Fibroblast of skin of abdomen (primary cell): ENCODE results near the gene CRYBB2. TPM values are rescaled to one million over a fixed set of nuclear protein-coding genes. Genes with fewer than 3 reads are reported as not detected.
"Not testable (repeated sequence)": the region's sequence is repeated elsewhere in the genome, so short reads cannot be mapped to it uniquely, and the experiment has no call there.

ENCODE experiments used
- DNase-seq: peaks from one replicate; pipeline ENCODE4 v3.0.0-alpha.2; 2013
- polyA plus RNA-seq, 2 experiments: library from polyadenylated mRNA; unstranded; fragments of 120-200 nt; gene quantifications; one replicate each; pipeline ENCODE4 v1.2.1, GENCODE V29; 2013; ENCODE audit not compliant: insufficient read length in 2 of 2

CRYBB2 gene, protein sequence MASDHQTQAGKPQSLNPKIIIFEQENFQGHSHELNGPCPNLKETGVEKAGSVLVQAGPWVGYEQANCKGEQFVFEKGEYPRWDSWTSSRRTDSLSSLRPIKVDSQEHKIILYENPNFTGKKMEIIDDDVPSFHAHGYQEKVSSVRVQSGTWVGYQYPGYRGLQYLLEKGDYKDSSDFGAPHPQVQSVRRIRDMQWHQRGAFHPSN
- polyA plus RNA-seq (2013, experiment 1 of 2; ENCODE audit: insufficient read length), result not detected
- not detected for polyA plus RNA-seq (2013, experiment 2 of 2; ENCODE audit: insufficient read length)

GRCh38 chr22:25219211-25219689 lies at the start of gene CRYBB2:
Gene CRYBB2 (plus strand): TSS chr22:25219639. CDS start chr22:25221430, 1,791 bp downstream.
- DNase-seq, result no peak

GRCh38 chr22:25170426-25170980 lies 48.9 kb upstream of the CRYBB2 start:
- no peak for DNase-seq

- DNase-seq, result no peak
These were observed 47.3 kb upstream of the CRYBB2 start for GRCh38 chr22:25172153-25172552.

- no peak for DNase-seq
These were observed 45.1 kb upstream of the CRYBB2 start for GRCh38 chr22:25174156-25174887.

GRCh38 chr22:25174888-25175411 lies 44.5 kb upstream of the CRYBB2 start:
- no peak for DNase-seq

DNA sequence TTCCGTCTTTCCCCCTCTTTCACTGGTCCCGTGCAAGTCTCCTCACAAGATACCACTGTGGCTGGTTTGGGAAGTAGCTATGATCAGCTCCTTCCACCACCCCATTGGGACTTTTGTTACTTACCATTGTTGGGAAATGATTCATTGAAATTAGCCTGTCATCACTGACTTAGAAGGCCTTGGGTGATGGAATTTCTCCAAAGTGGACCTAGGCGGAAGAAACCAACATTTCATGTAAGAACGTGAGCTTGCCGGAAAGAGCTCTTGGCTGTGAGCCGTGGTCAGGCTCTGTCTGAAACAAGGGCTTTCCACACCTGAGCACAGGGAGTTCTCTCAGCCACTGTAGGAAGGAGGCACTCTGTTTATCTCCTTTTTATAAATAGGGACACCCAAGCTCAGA lies 43.3 kb upstream of the CRYBB2 start:
- no peak for DNase-seq

DNA sequence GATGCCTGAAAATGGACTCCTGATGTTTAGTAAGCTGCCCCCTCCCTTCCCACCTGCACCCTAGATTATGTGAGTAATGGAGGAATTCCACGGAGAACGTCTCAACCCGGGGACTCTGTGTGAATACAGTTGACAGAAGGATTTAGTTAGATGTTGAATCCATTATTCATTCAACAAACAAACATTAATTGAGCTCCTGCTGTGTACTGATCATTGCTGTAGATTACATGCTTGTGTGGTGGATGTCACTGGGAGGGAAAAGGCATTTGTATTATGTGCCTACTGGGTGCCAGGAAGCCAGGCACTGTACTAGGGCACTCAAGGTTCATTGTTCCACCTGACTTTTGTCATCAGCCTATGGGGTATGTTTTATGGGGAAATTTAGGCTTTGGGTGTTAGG lies 42.6 kb upstream of the CRYBB2 start:
- no peak for DNase-seq

DNA sequence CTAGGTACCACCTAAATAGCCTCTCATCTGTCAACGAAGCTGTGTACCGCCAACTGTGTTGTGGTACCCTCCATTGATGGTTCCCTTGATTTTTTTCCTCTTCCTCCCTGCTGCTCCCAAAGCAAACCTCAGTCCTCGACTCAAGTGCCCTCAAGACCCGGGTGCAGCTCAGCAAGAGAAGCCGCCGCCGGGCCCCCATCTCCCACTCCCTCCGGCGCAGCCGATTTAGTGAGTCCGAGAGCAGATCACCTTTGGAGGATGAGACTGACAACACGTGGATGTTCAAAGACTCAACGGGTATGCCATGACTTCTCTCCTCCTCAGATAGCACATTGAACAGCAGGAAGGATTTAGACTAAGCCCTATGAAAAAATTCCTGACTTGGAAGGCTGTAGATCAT lies 42.2 kb upstream of the CRYBB2 start:
- no peak for DNase-seq

DNA sequence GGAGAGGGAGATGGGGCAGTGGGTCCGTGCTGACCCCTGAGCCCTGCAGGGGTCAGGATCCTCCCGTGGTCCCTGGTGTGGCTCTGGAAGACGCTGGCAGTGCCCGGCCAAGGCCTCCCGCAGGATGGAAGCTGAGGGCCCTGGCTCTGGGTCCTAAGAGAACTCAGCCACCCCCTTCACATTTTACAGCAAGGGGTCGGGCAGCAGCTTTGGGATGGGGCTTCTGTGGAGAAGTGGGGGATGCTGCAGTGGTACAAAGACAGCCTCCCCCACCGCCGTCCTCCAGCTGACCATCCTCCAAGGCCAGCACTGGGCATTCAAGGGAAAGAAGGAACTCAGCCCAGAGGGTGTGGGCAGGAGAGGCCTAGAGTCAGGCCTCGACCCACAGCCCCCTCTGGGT lies 41.5 kb upstream of the CRYBB2 start:
- DNase-seq, result no peak

- not testable (repeated sequence) for DNase-seq
These were observed 41.1 kb upstream of the CRYBB2 start for GRCh38 chr22:25178348-25178747.

DNA sequence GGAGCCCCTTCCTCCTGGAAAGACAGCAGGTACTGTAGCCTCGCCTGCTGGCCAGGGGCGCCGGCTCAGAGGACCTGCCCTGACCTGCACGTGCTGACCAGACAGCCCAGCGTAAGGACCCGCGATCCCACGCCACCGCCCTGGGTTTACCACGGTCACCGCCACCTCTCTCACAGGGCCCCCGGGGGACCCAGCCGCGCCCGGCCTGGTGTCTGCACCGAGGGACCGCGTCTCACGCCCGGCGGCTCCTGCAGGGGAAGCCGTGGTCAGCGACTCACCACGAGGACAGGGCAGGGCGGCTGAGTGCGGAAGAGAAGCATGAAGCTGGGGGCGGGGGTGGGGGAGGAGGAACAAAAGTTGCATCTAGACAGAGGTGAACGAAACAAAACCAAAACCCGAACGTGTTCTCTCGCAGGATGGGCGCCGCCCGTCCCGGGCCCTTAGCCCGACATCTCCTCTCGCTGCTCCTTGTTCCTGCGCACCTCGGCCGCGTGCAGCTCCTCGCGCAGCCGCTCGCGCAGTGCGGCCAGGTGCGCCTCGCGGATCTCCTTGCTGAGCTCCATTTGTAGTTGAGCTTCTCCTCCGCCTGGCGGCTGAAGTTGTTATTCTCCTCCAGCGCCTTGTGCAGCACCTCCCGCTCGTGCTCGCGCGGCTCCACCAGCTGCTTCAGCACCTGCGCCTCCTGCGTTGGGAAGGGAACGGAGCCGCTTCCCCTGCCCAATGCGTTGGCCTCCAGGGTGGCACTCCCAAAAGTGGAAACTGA lies 40.4 kb upstream of the CRYBB2 start:
- DNase-seq, result not testable (repeated sequence)

- no peak for DNase-seq
These were observed 37.0 kb upstream of the CRYBB2 start for GRCh38 chr22:25182131-25183110.

GRCh38 chr22:25183949-25184619 lies 35.4 kb upstream of the CRYBB2 start:
- DNase-seq, result no peak

DNA sequence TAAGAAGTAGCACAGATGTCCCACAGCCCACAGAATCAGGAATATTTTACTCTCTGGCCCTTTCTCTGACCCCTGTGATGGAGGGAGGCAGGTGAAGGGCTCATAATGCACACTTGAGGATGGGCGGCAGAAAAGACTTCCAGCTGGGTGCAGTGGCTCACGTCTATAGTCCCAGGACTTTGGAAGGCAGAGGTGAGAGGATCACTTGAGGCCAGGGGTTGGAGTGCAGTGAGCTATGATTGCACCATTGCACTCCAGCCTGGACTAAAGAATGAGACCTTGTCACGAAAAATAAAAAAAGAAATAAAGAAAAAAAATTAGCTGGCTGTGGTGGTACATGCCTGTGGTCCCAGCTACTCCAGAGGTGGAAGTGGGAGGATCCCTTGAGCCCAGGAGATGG lies 33.3 kb upstream of the CRYBB2 start:
- no peak for DNase-seq

- no peak for DNase-seq
These were observed 32.0 kb upstream of the CRYBB2 start for GRCh38 chr22:25187469-25187868.

DNA sequence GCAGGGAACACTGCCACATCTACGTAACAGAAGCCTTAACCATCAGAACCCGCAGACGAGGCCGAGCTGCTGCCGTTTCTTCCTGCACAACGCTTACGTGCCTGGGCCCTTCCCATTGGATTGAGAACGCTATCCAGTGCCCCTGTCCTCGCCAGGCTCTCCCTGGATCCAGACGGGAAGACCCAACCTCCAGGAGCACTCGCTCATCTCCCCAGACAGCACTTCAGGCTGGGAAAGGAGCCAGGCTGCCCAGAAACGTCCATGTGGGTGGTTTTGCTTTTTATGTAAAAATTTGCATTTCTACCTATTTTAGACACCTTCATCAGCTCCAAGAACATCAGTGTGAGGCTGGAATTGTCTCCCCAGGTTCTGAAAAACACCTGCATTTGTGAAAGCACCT lies 27.0 kb upstream of the CRYBB2 start:
- no peak for DNase-seq

DNA sequence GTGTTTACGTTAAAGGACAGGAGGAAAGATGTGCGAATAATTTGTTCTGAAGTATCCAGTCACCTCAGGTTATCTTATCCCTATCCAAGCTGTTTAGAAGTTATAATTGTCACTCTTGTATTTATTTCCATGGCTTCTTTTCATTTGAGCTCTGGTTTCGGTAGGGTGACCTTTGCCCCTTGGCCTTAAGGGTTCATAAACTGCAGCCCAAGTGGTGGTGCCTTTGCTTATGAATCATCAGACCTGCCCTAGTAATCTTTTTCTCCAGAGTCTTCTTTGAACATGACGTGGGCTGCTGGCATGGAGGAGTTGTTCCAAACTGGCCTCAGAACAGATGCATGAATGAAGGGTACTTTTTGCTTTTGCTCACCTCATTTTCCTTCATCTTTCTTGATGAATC lies 26.3 kb upstream of the CRYBB2 start:
- no peak for DNase-seq

- no peak for DNase-seq
These were observed 25.9 kb upstream of the CRYBB2 start for GRCh38 chr22:25193548-25193947.

GRCh38 chr22:25196326-25196725 lies 23.1 kb upstream of the CRYBB2 start:
- DNase-seq, result no peak

DNA sequence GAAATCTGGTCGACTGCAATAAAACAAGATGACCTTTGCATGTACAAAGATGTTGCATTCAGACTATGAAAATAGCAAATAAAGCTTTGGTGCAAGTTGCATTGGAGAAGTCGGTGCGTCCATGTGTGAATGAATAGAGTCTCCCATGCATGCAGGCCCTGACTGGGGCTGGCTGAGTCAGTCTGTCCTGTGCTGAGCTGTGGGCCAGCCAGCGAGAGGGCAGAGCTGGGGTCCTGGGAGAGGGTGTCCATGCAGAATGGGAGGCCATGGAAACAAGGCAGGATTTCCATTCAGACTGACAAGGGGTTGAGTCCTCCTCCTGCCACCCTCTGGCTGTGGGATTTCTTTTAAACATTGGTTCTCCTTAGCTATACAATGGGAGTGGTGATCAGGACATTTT lies 22.1 kb upstream of the CRYBB2 start:
- DNase-seq, result no peak
